ENCODE measurements around the gene HDAC7.

HDAC7 gene

GRCh38 chr12:47746073-47746472 lies 73.6 kb downstream of the HDAC7 start:
- no peak for DNase-seq (ENCODE audit: low read depth, low spot score)

DNA sequence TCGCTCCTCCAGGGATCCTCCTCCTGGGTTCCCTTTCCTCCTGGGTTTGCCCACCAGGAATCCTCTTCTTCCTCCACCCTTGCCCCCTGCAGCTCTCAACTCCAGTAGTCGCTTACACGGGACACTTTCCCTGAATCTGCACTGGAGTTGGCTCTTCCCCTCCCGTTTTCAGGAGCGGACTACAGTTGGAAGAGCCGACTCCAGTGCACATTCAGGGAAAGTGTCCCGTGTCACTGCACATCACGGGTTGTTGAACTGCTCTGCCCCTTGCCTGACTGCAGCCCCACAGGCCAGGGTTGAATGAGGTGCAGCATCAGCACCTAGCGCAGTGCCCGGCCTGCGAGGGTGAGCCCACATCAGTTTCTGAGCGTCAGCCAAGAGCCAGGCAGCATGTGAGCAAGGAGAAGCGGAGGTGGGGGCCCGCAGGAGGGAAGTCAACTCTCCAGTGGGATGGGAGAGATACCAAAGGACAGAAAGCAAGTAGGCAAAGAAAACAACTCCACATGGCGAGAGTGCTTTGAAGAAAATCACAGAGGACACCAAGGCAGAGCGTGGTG lies 74.1 kb downstream of the HDAC7 start:
- no peak for DNase-seq (ENCODE audit: low read depth, low spot score)

DNA sequence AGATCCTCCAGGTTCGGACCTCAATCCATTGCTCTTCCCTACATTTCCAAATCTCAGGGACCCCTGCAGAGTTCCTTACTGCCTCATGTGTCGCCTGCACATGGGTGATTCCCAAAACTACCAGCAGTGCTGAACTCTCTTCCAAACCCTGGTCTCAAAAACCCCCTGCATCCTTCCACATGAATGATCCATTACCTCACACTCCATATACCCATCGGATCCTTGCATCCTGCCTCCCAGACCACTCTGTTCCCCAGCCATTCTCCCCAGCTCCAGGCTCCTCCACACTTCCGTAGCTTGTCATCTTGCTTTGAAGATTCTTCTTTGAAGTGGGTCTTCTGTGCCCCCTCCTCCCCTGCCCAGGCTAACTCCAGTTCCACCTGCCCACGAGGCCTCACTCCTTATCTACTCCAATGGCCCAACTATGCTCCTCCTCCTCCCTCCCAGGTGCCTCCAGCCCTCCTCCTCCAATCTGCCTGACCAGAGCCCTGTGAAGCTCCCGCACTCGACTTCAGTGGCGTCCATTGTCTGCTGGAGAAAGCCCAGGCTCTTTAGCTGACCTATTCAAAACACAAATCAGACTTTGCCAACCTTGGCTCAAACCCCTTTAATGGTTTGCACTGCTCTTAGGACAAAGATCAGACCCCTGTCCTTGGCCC lies 74.8 kb downstream of the HDAC7 start:
- no peak for DNase-seq (ENCODE audit: low read depth, low spot score)

GRCh38 chr12:47744005-47744651 lies 75.6 kb downstream of the HDAC7 start:
- peak; percentile 80 for DNase-seq (ENCODE audit: low read depth, low spot score)

DNA sequence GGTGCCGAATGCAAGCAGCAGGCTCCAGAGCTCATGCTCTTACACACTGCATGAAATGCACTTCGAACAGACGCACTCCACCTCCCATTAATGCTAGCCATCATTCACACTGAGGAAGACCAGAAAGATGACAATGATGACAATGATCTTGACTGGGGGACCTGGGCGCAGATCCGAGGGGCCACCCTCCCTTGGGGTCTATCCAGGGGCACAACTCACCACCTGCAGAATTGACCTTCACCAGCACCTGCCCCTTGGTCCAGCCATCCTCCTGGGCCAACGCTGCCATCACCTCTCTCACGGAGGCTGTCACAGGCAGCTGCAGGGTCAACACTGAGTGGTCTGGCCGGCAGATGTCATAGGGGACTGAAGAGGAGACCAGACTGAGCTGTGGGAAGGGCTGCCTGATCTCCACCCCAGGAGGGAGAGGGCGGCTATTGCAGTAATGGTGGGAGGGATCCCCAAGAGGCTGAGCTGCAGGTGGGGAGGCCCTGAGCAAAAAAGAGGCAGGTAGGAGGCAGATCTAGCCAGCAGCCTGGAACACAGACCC lies 76.3 kb downstream of the HDAC7 start:
- no peak for DNase-seq (ENCODE audit: low read depth, low spot score)

- DNase-seq (ENCODE audit: low read depth, low spot score) = peak; percentile 74
Observed at GRCh38 chr12:47742253-47742825, 77.4 kb downstream of the HDAC7 start.

DNA sequence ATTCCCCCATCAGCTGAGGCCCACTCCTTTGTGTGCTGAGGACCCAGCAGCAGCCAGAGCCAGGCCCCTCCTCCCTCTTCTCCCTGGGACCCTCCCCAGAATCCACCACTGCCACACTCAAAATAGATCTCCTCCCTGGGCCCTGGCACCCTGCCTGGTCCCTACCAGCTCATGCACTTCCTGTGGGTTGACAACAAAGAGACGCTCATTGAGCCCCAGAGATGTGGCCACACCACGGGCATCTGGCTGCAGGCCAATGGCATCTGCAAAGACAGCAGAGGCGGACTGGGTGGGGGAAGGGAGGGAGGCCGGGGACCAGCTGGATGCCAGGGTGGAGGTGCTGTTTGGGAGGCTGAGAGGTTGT lies 78.4 kb downstream of the HDAC7 start:
- DNase-seq (ENCODE audit: low read depth, low spot score) = no peak

GRCh38 chr12:47740606-47741339 lies 78.9 kb downstream of the HDAC7 start:
- no peak for DNase-seq (ENCODE audit: low read depth, low spot score)

- DNase-seq (ENCODE audit: low read depth, low spot score) = peak; percentile 45
Observed at GRCh38 chr12:47739979-47740378, 79.7 kb downstream of the HDAC7 start.

GRCh38 chr12:47739297-47739696 lies 80.4 kb downstream of the HDAC7 start:
- DNase-seq (ENCODE audit: low read depth, low spot score) = no peak

- no peak for DNase-seq (ENCODE audit: low read depth, low spot score)
Observed at GRCh38 chr12:47737936-47738594, 81.6 kb downstream of the HDAC7 start.

DNA sequence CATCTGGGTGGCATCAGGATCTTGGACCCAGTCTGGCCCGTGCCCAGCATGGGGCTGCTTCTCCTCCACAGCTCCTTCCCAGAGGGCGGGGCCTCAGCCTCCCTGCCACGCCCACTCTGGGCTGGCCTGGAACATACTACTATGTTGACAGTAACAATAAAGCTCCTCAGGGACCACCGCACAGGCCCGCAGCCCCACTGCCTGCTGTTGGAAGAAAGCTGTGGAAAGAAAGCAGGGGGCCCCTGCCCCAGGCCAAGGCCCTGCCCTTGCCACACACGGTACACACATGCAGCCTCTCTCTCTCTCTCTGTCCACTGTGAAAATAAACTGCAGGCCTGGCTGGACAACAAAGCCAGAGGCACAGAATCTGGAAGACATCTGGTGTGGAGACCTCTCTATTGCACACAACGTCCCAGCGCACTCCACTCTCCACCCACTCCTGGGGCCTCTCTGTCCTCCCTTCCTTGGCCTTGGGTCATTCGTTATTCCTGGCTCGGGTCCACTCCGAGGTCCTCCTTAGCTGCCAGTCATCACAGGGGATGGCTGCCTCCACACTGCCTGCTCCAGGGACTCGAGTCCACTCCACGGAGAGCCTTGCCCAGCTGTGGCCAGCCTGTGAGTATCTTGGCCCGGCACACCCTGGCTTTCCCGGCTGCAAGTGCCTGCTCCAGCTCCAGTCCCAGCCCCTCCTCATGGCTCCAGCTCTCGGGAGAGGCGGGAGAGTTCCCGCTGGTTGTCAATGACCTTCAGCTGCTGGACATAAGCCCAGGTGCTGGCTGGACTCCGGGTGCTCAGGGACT lies 82.6 kb downstream of the HDAC7 start:
- DNase-seq (ENCODE audit: low read depth, low spot score) = no peak

GRCh38 chr12:47736216-47736615 lies 83.5 kb downstream of the HDAC7 start:
- DNase-seq (ENCODE audit: low read depth, low spot score) = no peak

- DNase-seq (ENCODE audit: low read depth, low spot score) = no peak
Observed at GRCh38 chr12:47735649-47736048, 84.1 kb downstream of the HDAC7 start.

- DNase-seq (ENCODE audit: low read depth, low spot score) = no peak
Observed at GRCh38 chr12:47734725-47735480, 84.8 kb downstream of the HDAC7 start.

- DNase-seq (ENCODE audit: low read depth, low spot score) = no peak
Observed at GRCh38 chr12:47733142-47733541, 86.6 kb downstream of the HDAC7 start.
